Measurements from ENCODE around the gene IGFBP2. TPM values are rescaled to one million over a fixed set of nuclear protein-coding genes. Genes with fewer than 3 reads are reported as not detected.
A peak's percentile ranks its signal among the peaks of the same experiment; 100 is the strongest.

Gene IGFBP2
- total and polyA plus RNA-seq, 12 donors: 14.8 to 253 (median 79.4) TPM

DNA sequence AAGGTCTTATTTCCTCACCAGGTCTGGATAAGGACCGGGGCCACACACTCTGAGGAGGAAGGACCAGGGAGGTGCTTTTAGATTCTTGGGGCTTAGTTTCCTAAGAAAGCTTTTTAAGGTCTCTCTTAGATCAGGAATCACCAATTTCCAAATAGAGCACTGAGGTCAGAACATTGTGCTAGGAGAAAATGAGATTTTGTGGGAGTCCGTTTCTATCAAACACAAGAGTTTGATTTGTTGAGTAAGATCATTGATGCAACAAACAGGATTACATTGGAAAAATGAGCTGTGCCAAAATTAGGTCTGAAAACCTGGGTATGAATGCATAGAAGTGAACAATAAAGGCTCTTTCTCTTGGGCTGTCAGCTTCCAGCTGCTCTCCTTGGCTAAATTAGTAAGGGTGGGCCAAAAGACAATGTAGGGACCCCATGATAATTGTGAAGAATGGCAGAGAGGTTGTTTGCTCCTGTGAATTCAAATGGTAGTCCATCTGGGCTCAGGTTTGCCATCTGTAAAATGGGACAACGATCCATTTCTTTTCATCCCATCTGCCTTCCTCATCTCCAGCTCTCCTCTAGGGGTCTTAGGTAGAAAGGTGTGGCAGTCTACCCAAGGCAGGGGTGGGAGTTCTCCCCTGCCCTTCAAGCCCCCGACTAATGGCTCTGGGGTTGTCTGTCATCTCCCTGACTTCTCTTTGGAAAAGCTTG is 20.0 kb downstream of the IGFBP2 start:
- Histone ChIP-seq H3K36me3 (replicated peaks in 1 of 2) (no peaks in the 10 kb centered on the region), H3K4me3 (no peak overlapping the region), H3K27ac (peak overlapping the region in 1 of 5 donors; percentile 11), H3K4me1 (replicated peaks in 1 of 2) (peaks cover 11 to 20% of the 10 kb centered on the region in 2 donors), H3K9me3 (replicated peaks in 1 of 3) (no peaks in the 10 kb centered on the region), H3K27me3 (no peaks in the 10 kb centered on the region)
- WGBS, 4 donors: 83 to 88% (median 84%) methylated on average over 4 of the region's 4 CpGs
- no peak for DNase-seq
- TF ChIP-seq POLR2A (IDR thresholded peaks at IDR 0.05): no peak
- TF ChIP-seq, protein P1, sequence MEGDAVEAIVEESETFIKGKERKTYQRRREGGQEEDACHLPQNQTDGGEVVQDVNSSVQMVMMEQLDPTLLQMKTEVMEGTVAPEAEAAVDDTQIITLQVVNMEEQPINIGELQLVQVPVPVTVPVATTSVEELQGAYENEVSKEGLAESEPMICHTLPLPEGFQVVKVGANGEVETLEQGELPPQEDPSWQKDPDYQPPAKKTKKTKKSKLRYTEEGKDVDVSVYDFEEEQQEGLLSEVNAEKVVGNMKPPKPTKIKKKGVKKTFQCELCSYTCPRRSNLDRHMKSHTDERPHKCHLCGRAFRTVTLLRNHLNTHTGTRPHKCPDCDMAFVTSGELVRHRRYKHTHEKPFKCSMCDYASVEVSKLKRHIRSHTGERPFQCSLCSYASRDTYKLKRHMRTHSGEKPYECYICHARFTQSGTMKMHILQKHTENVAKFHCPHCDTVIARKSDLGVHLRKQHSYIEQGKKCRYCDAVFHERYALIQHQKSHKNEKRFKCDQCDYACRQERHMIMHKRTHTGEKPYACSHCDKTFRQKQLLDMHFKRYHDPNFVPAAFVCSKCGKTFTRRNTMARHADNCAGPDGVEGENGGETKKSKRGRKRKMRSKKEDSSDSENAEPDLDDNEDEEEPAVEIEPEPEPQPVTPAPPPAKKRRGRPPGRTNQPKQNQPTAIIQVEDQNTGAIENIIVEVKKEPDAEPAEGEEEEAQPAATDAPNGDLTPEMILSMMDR (IDR thresholded peaks at IDR 0.05): no peak
- intact Hi-C loops (cut with DNase I): no loop called here

DNA sequence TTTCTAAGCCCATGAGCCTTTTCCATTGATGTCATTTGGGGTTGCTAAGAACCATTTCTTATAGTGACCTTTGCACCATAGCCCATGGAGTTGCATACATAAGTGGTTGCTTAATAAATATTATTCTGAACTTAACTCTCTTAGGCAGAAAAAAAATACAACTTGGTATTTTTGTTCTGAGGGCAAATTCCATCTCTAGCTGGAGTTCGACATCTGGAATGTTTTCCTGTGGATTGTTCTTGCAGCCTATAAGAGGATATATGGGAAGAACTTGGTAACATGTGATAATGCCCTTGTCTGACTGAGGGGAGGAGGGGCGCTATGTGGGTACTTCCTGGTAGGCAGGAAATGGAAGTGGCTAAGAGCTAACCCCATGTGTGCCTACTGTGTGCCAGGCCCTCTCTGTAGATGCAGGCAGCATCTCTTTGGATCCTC is 20.7 kb downstream of the IGFBP2 start:
- TF ChIP-seq, protein P1 (IDR thresholded peaks at IDR 0.05): no peak
- no peak for TF ChIP-seq POLR2A (IDR thresholded peaks at IDR 0.05)
- Histone ChIP-seq H3K9me3 (replicated peaks in 1 of 3) (no peaks in the 10 kb centered on the region), H3K36me3 (replicated peaks in 1 of 2) (no peaks in the 10 kb centered on the region), H3K27ac (no peak overlapping the region), H3K4me3 (no peak overlapping the region), H3K27me3 (no peaks in the 10 kb centered on the region), H3K4me1 (replicated peaks in 1 of 2) (peaks cover 9 to 19% of the 10 kb centered on the region in 2 donors)
- DNase-seq: no peak
- intact Hi-C loops (cut with DNase I): no loop called here
- WGBS, 4 donors: 64 to 83% (median 74%) methylated on average over 2 of the region's 2 CpGs

DNA sequence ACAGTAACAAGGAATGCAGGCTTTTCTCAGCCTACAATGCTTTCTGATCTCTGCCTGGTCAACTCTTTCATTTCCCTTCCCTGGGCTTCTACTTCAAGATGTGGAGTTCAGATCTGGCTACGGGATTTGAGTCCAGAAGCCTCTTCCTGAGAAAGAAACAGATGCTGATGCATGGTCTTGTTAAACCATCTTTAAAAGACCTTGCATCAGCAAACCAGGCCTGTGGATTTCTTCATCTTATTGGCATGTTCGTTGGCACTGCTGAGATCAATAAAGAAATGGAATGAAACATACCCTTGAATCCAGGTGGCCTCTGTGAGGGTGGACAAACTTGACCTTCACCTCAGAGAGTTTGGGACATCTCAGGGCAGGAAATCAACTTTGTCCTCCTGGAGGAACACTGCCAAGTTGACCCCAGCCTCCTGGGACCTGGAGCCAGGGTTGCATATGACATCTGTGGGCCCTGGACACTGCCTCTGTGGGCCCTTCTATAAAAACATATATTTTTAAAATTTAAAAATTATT is 21.4 kb downstream of the IGFBP2 start:
- no peaks in the 10 kb centered on the region for H3K27me3 ChIP-seq
- DNase-seq: no peak
- H3K27ac ChIP-seq: no peak overlapping the region
- H3K9me3 ChIP-seq (replicated peaks in 1 of 3): no peaks in the 10 kb centered on the region
- H3K4me1 ChIP-seq (replicated peaks in 1 of 2): peaks cover 3 to 13% of the 10 kb centered on the region in 2 donors
- WGBS, 4 donors: 80 to 91% (median 85%) methylated on average over 2 of the region's 2 CpGs
- no peak overlapping the region for H3K4me3 ChIP-seq
- H3K36me3 ChIP-seq (replicated peaks in 1 of 2): no peaks in the 10 kb centered on the region
- intact Hi-C loops (cut with DNase I): no loop called here
- TF ChIP-seq, protein P1 (IDR thresholded peaks at IDR 0.05): no peak
- TF ChIP-seq POLR2A (IDR thresholded peaks at IDR 0.05): no peak

DNA sequence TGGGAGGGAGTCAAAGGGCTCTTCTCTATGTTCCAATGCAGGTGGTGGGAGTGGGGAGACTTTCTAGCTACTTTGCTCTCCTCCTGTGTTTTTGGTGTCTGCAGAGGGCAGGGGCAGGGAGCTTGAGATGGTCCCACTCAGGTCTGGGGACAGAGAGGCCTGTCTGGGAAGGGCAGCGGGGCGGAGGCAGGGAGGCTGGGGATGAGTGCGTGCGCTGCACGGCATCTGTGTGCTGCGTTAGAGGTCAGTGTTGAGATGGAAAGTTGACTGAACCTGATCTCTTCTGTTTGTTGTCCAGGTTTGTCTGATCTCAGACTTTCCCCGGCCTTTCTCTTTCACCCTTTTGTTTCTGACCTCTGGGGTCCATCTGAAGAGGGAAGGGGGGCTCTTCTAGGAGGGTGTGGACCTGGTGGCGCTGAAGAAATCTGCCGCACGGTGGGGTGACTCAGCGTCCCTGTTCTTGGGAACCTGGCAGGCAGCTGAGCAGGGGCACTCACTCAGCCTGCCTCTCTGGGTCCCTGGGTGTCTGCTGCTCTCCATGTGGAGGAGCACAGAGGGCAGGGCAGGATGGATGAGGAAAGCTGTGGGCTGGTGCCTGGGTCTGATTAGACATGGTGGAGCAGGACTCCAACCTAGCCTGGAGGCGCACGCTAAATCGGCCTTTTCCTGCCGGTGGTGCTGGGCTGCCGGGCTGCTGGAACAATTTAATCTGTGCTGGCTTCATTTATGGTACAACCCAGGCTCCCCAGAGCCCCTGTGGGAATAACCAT is 24.1 kb downstream of the IGFBP2 start:
- Histone ChIP-seq H3K27me3 (no peaks in the 10 kb centered on the region), H3K36me3 (replicated peaks in 1 of 2) (no peaks in the 10 kb centered on the region), H3K27ac (no peak overlapping the region), H3K4me1 (replicated peaks in 1 of 2) (no peaks in the 10 kb centered on the region), H3K4me3 (no peak overlapping the region), H3K9me3 (replicated peaks in 1 of 3) (no peaks in the 10 kb centered on the region)
- 87 to 95% (median 92%) methylated on average over 16 of the region's 16 CpGs for WGBS, 4 donors
- intact Hi-C loops (cut with DNase I): no loop called here
- DNase-seq: no peak
- TF ChIP-seq, protein P1 (IDR thresholded peaks at IDR 0.05): no peak
- TF ChIP-seq POLR2A (IDR thresholded peaks at IDR 0.05): no peak

All from adrenal gland (tissue), 12 donors.